SH-SY5Y (cell line): ENCODE data around the gene CAB39.

ENCODE experiments used
- GATA2 ChIP-seq: IDR thresholded peaks from 2 replicates; pipeline ENCODE4 v1.6.1; 2011; ENCODE audit warnings: mild to moderate bottlenecking, low read depth, low read length
- GATA3 ChIP-seq: IDR thresholded peaks from 2 replicates; pipeline ENCODE4 v1.6.1; 2011; ENCODE audit warnings: low read depth, mild to moderate bottlenecking, low read length, moderate library complexity

DNA sequence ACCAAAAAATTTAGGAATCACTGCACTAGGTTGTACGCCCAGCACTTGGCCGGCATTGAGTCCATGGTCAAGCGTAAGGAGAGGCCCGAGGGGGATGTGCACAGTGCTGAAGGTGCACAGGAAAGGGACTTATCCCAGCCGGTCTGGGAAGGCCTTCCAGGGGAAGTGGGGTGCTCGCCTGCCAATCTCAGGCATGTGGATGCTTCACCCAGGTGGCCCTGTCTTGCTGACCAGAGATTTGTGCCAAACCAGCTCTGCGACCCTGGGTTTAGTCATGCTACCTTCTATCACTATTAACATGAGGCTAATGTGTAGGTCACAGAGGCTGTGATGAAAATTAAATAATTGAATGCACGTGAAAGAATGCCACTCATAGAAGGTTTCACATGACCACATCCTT is 150.4 kb downstream of the CAB39 start:
- TF ChIP-seq GATA3 (no peak), GATA2 (no peak)
